ENCODE data around the gene GIGYF2. TPM values are rescaled to one million over a fixed set of nuclear protein-coding genes. Genes with fewer than 3 reads are reported as not detected.

Gene GIGYF2
- total RNA-seq, 4 donors from 2014 or later = 40.8 to 146 (median 76.0) TPM

GRCh38 chr2:232878855-232879617 lies 181.9 kb downstream of the GIGYF2 start:
- no peaks in the 10 kb centered on the region for H3K9me3 ChIP-seq
- DNase-seq = no peak
- in situ Hi-C loops (cut with MboI; ENCODE audit: low pct_ligation_motif_present in 1 of 4, low pct_unique_long_range_greater_than_20kb in 1 of 4, low sequenced_read_pairs in 3 of 4) = no loop called here

GRCh38 chr2:232879618-232880494 lies 182.7 kb downstream of the GIGYF2 start:
- Histone ChIP-seq H3K4me3 (no peak overlapping the region), H3K27ac (no peak overlapping the region), H3K9me3 (no peaks in the 10 kb centered on the region), H3K4me1 (peaks cover 5 to 19% (median 10%) of the 10 kb centered on the region in 4 donors), H3K27me3 (peaks cover 27% of the 10 kb centered on the region), H3K36me3 (no peaks in the 10 kb centered on the region)
- WGBS, 2 donors (ENCODE audit: low coverage in 1 of 2) = 88% methylated on average over 13 of the region's 21 CpGs; no CpG with 5 or more reads in 1 of the 2 donors
- in situ Hi-C loops (cut with MboI; ENCODE audit: low pct_ligation_motif_present in 1 of 4, low pct_unique_long_range_greater_than_20kb in 1 of 4, low sequenced_read_pairs in 3 of 4) (no loop called here), intact Hi-C loops (cut with DNase I; ENCODE audit: low total_unique reads) (no loop called here)
- no peak for DNase-seq
- TF ChIP-seq POLR2AphosphoS5 (IDR thresholded peaks at IDR 0.05) (no peak), POLR2A (IDR thresholded peaks at IDR 0.05) (no peak), EP300 (IDR thresholded peaks at IDR 0.05; ENCODE audit: low read depth) (no peak)
- TF ChIP-seq, protein P1, sequence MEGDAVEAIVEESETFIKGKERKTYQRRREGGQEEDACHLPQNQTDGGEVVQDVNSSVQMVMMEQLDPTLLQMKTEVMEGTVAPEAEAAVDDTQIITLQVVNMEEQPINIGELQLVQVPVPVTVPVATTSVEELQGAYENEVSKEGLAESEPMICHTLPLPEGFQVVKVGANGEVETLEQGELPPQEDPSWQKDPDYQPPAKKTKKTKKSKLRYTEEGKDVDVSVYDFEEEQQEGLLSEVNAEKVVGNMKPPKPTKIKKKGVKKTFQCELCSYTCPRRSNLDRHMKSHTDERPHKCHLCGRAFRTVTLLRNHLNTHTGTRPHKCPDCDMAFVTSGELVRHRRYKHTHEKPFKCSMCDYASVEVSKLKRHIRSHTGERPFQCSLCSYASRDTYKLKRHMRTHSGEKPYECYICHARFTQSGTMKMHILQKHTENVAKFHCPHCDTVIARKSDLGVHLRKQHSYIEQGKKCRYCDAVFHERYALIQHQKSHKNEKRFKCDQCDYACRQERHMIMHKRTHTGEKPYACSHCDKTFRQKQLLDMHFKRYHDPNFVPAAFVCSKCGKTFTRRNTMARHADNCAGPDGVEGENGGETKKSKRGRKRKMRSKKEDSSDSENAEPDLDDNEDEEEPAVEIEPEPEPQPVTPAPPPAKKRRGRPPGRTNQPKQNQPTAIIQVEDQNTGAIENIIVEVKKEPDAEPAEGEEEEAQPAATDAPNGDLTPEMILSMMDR (IDR thresholded peaks at IDR 0.05) = no peak

More at GRCh38 chr2:232878855-232879617, 181.9 kb downstream of the GIGYF2 start:
- no peak overlapping the region for H3K27ac ChIP-seq
- 88% methylated on average over 19 of the region's 20 CpGs; no CpG with 5 or more reads in 1 of the 2 donors for WGBS, 2 donors (ENCODE audit: low coverage in 1 of 2)
- peaks cover 9 to 28% (median 15%) of the 10 kb centered on the region in 4 donors for H3K4me1 ChIP-seq
- no peak for TF ChIP-seq POLR2A (IDR thresholded peaks at IDR 0.05)
- TF ChIP-seq EP300 (IDR thresholded peaks at IDR 0.05; ENCODE audit: low read depth) = no peak
- TF ChIP-seq, protein P1 (IDR thresholded peaks at IDR 0.05) = no peak
- TF ChIP-seq POLR2AphosphoS5 (IDR thresholded peaks at IDR 0.05) = no peak
- H3K27me3 ChIP-seq = peaks cover 27% of the 10 kb centered on the region
- H3K4me3 ChIP-seq = no peak overlapping the region
- intact Hi-C loops (cut with DNase I; ENCODE audit: low total_unique reads) = no loop called here
- no peaks in the 10 kb centered on the region for H3K36me3 ChIP-seq

DNA sequence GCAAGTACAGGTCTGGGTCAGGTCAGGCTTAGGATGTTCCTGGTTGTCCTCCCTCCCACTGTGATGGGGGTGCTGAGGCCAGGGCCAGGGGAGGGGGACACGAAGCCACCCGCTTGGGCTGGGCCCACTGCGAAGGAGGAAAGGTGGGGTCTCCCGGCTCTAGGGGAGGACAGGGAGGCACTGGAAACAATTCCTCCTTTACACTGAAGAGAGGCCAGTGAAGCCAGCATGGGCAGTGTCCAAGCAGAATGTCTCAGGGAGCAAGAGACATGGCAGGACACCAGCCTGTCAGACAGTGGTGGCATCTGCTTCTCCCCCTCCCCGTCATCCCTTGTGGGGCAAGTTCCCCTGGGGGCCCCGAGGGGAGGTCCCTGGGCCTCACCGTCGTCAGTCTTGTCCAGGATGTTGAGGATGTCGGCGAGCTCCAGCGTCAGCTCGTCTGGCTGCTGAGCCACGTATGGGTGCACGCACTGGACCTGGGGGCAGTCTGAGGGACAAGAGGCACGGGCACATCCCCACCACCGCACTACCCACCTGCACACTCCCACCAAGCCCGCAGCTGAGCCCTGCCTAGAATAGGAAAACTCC lies 183.7 kb downstream of the GIGYF2 start:
- Histone ChIP-seq H3K27ac (no peak overlapping the region), H3K4me3 (no peak overlapping the region), H3K4me1 (peaks cover 0 to 9% (median 4%) of the 10 kb centered on the region in 4 donors), H3K9me3 (no peaks in the 10 kb centered on the region), H3K36me3 (no peaks in the 10 kb centered on the region), H3K27me3 (peaks cover 21% of the 10 kb centered on the region)
- TF ChIP-seq POLR2AphosphoS5 (IDR thresholded peaks at IDR 0.05) (no peak), POLR2A (IDR thresholded peaks at IDR 0.05) (no peak), EP300 (IDR thresholded peaks at IDR 0.05; ENCODE audit: low read depth) (no peak)
- TF ChIP-seq, protein P1 (IDR thresholded peaks at IDR 0.05) = no peak
- intact Hi-C loops (cut with DNase I; ENCODE audit: low total_unique reads) = no loop called here
- in situ Hi-C loops (cut with MboI; ENCODE audit: low pct_ligation_motif_present in 1 of 4, low pct_unique_long_range_greater_than_20kb in 1 of 4, low sequenced_read_pairs in 3 of 4) = no loop called here
- whole genome bisulfite sequencing, 2 donors (ENCODE audit: low coverage in 1 of 2) = 77% methylated on average over 17 of the region's 17 CpGs; no CpG with 5 or more reads in 1 of the 2 donors
- no peak for DNase-seq

DNA sequence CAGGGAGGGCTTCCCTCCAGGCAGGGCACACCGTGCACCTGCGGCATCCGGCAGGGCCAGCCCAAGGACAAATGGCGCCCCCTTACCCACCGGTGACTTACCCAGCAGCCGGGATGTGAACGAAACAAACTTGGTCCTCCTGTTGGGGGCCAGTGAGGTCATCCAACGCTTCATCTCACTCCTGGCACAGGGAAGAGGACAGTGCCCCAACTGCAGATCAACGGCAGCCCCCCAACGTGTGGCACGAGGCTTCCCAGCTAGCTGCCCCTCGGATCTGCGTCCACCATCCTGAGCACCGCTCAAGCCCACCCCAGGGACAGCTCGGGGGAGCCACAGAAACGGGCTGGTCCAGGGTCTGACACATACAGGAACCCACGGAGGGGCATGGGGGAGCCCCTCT lies 185.0 kb downstream of the GIGYF2 start:
- Histone ChIP-seq H3K9me3 (no peaks in the 10 kb centered on the region), H3K4me3 (no peak overlapping the region), H3K36me3 (no peaks in the 10 kb centered on the region), H3K4me1 (peaks cover 0 to under 1% (median 0%) of the 10 kb centered on the region in 4 donors), H3K27ac (no peak overlapping the region), H3K27me3 (peaks cover 8% of the 10 kb centered on the region)
- intact Hi-C loops (cut with DNase I; ENCODE audit: low total_unique reads) = no loop called here
- in situ Hi-C loops (cut with MboI; ENCODE audit: low pct_ligation_motif_present in 1 of 4, low pct_unique_long_range_greater_than_20kb in 1 of 4, low sequenced_read_pairs in 3 of 4) = no loop called here
- DNase-seq = no peak
- TF ChIP-seq POLR2AphosphoS5 (IDR thresholded peaks at IDR 0.05) (no peak), EP300 (IDR thresholded peaks at IDR 0.05; ENCODE audit: low read depth) (no peak), POLR2A (IDR thresholded peaks at IDR 0.05) (no peak)
- TF ChIP-seq, protein P1 (IDR thresholded peaks at IDR 0.05) = no peak
- WGBS, 2 donors (ENCODE audit: low coverage in 1 of 2) = 93% methylated on average over 15 of the region's 17 CpGs; no CpG with 5 or more reads in 1 of the 2 donors

Data from transverse colon (tissue), 4 donors.